NCI-H2227 (cell line): Measurements from ENCODE around the gene CX3CL1.

Experiments
- DNase-seq: peaks from one replicate; lab custom pipeline; 2025; ENCODE audit not compliant: unreplicated experiment; lab: John Stamatoyannopoulos, UW

Gene CX3CL1

GRCh38 chr16:57432989-57433388 lies 60.7 kb downstream of the CX3CL1 start:
- DNase-seq: no peak

- DNase-seq: no peak
Measured at GRCh38 chr16:57434003-57434402, 61.7 kb downstream of the CX3CL1 start.
